Stimulated activated CD4-positive, alpha-beta T cell treated with anti-CD3 and anti-CD28 coated beads, Interleukin-15, amount 100 ng/mL, for 1 hour (primary cell): ENCODE measurements around the gene FAF1.
"Not testable (repeated sequence)": the region's sequence is repeated elsewhere in the genome, so short reads cannot be mapped to it uniquely, and the experiment has no call there.

Experiments used
- DNase-seq, 2 donors: peaks; one replicate each; pipeline ENCODE4 v3.0.0-alpha.2; 2020; ENCODE audit warnings: low read depth in 1 of 2, low spot score in 1 of 2

Gene FAF1

DNA sequence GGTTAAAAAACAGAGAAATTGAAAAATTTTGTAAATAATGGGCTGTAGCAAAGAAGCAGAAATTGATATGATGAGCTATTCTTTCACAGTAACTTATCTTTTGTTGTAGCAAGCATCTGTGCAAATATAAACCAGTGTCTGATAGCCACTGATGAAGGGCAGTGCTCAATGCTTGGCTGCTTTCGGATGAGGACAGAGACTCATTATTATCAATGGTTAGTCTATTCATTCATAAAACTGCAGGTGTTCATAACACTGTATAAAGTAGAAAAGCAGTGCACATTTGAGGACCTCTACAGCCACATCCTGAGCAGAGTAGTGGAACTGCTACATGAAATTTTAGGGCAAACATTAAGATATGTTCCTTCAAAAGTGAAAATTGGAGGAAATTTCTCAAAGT is 107.2 kb downstream of the FAF1 start:
- DNase-seq: no peak

GRCh38 chr1:50851466-50851865 is 108.6 kb downstream of the FAF1 start:
- no peak for DNase-seq

DNA sequence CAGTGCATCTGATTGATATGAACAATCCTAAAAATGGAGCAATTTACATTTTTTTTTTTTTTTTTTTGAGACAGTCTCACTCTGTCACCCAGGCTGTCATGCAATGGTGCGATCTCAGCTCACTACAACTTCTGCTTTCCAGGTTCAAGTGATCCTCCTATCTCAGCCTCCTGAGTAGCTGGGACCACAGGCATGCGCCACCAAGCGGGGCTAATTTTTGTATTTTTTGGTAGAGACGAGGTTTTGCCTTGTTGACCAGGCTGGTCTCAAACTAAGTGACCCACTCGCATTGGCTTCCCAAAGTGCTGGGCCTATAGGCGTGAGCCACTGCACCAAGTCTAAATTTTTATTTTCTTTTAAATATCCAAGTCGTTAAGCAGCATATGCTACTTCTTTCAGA is 109.0 kb downstream of the FAF1 start:
- no peak for DNase-seq

- no peak for DNase-seq
Measured at GRCh38 chr1:50847303-50847702, 112.8 kb downstream of the FAF1 start.

DNA sequence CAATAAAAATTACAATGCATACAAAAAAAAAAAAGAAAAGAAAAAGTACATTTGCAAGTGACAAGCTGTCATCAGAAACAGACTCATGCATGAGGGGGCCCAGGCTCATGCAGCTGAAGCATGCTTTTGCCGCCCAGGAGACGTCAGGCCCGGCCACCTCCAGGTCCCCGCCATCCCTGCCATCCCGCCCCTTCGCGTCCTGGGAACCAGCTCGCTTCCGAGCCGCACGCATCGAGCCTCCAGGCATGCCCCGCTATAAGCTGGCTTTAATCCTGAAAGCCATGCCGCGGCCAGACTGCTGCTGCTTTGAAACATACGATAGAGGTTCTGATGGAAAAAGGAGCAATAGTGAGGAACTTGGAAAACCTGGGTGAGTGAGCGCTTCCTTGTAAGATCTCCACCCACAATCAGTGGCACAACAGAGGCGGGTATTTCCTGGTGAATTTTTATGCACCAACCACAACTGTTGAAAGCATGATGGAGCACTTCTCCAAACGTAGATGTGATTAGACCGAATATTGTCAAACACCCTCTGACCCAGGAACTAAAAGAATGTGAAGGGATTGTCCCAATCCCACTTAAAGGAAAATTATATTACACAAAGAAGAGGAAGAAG is 113.7 kb downstream of the FAF1 start:
- no peak for DNase-seq

DNA sequence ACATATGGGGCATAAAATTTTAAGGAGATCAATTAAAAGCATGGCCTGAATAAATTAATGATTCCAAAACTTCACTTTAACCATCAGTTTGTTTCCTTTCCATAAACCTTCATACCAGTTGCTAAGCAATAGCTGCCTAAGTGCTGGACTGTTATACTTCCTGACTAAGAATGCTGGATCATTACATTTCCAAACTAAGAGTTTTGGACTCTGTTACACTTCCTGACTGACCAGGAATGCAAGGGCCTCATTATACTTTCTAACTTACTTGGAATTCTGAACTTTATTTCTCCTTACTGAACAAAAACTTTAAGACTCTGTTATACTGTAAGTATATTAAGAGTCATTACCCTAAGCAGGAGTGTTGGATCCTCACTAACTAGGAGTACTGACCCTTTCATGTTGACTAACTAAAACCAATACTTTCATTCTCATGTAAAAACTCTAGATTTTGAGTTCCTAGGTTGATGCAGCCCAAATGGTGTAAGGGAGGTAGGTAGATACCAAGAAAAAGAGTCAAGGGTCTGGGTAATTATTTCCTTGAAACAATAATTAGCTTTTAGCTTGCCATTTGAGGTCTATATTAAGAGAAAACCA is 118.2 kb downstream of the FAF1 start:
- DNase-seq: no peak

- DNase-seq: no peak
Measured at GRCh38 chr1:50836117-50836516, 124.0 kb downstream of the FAF1 start.

DNA sequence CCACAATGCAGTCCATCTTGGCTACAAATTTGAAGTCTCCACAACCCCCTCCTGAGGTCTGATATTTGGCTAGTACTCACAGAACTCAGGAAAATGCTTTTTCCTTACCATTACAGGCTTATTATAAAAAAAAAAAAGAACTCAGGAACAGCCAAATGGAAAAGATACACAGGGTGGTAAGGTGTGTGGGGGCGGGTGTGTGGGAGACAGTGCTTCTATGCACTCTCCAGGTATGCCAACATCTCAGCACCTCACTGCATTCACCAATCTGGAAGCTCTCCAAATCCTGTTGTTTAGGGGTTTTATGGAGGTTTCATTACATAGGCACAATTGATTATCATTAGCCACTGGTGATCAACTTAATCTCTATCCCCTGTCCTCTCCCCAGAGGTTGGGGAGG is 126.9 kb downstream of the FAF1 start:
- DNase-seq: no peak

DNA sequence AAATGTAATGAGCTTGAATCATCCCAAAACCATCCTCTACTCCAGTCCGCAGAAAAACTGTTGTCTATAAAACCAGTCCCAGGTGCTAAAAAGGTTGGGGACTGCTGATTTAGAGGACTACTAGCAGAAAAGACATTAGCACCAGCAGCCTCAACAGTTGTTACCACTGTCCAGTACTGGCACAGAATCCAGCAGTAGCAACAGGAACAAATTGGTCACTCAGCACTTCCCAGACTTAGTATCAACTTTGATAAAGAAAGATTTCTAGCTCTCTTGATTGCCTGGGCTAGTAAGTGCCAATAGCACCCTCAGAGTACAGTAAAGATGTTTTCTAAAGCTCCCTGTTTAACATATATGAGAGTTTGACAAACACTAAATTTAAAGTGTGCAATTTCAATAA is 127.9 kb downstream of the FAF1 start:
- no peak for DNase-seq

- no peak for DNase-seq
Measured at GRCh38 chr1:50831300-50832061, 128.6 kb downstream of the FAF1 start.

- DNase-seq: no peak
Measured at GRCh38 chr1:50830621-50831020, 129.4 kb downstream of the FAF1 start.

GRCh38 chr1:50829014-50829958 is 130.8 kb downstream of the FAF1 start:
- DNase-seq: no peak

DNA sequence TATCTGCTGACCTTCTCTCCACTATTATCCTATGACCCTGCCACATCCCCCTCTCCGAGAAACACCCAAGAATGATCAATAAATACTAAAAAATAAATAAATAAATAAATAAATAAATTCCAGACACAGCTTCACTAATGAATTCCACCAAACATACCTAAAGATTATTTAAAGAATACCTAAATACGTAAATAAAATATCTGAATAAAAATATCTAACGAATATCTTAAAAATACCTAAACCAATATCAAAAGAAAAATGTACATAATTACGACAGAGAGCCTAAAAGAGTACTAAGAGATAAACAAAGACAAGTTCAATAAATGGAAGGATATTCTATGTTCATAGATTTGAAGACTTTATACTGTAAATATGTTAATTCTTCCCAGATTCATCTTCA is 132.5 kb downstream of the FAF1 start:
- DNase-seq: no peak

GRCh38 chr1:50826792-50827191 is 133.3 kb downstream of the FAF1 start:
- not testable (repeated sequence) for DNase-seq

DNA sequence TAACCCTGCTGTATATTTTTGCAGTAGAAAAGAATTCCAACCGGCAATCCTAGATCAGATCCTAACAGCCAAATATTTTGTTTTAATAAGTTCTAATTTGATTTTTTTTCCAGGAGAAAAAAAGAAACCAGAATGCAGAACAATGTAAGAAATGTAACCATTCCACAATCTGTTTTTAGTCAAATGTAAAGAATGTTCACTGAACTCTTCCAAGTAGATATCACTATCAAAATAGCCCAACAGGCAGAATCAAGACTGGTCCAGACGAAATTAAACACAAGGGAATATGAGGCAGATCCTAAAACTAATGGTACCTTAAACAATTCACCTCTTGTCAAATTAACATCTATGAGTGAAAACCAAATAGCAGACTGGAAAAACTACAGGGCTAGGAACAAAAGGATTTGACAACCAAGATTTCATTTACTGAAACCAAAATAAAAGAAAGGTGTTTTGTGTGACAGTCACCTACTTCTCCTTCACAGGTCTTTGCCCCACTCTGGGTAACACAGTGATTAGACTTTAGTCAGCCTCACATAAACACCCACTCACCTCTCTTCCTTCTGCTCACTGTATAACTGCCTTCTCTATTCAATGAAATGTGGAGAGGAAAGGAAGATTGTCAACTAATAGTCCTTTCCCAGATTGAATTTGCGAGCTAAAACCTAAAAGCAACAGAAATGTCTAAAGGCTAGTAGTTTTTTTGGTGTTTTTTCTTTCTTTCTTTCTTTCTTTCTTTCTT is 137.9 kb downstream of the FAF1 start:
- no peak for DNase-seq

- DNase-seq: no peak
Measured at GRCh38 chr1:50820545-50820944, 139.5 kb downstream of the FAF1 start.

DNA sequence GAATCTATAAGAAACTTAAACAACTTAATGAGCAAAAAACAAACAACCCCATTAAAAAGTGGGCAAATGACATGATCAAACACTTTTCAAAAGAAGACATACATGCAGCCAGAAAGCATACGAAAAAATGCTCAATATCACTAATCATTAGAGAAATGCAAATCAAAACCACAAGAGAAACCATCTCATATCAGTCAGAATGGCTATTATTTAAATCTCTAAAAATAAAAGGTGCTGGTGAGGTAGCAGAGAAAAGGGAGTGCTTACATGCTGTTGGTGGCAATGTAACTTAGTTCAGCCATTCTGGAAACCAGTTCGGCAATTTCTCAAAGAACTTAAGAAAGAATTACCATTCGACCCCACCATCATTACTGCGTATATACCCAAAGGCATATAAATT is 147.7 kb downstream of the FAF1 start:
- DNase-seq: no peak

GRCh38 chr1:50808296-50808695 is 151.8 kb downstream of the FAF1 start:
- DNase-seq: no peak

- no peak for DNase-seq
Measured at GRCh38 chr1:50796272-50796671, 163.8 kb downstream of the FAF1 start.

- no peak for DNase-seq
Measured at GRCh38 chr1:50793521-50793920, 166.5 kb downstream of the FAF1 start.

GRCh38 chr1:50787266-50787665 is 172.8 kb downstream of the FAF1 start:
- no peak for DNase-seq
